Heart left ventricle (tissue), 13 donors: ENCODE measurements around the gene KIRREL3.

Experiments used
- POLR2A ChIP-seq, 2 donors: fragments of 450-650 bp; IDR thresholded peaks; one replicate each; pipeline ENCODE4 v1.6.1; 2017; ENCODE audit warnings: antibody characterized with exemption in 2 of 2, mild to moderate bottlenecking in 2 of 2, moderate library complexity in 2 of 2
- TF ChIP-seq, protein P1 (sequence below), 12 donors: fragments of 200-600 bp; sonication (generic) in 4 of 12; IDR thresholded peaks; one replicate each; pipeline versions ENCODE4 v1.5.0 to v1.8.0; 2018 to 2022; ENCODE audit warnings: antibody characterized with exemption in 12 of 12, mild to moderate bottlenecking in 5 of 12
- donor health status: ischemic (EF 13 %, LVEDD 7.1; RV severe dilation, severe dysfunction).
- donor health status: DM: no; HTN: yes; CAD: no.
- donor health status: DM: no; HTN: no; CAD: no.
- donor health status: ischemic (EF 25% LVEDD 6.9; RV normal size, moderate dysfunction).
- donor health status: ischemic (EF 25% LVEDD 5.7; RV mildly dilated, moderate dysfunction).
- donor health status: ischemic (EF 35%, LVEDD 5.7; RV mildly dilated, moderate dysfunction).
- donor health status: nonischemic (EF 11% LVEDD 7.7; RV severe dilation, severe dysfunction).
- donor health status: DM: yes; HTN: yes; CAD: no.
- donor health status: PGD.
- donor health status: ischemic (EF 29% LVEDD 5.4; RV normal size, mild dysfunction).
- donor health status: nonischemic (EF 23%, LVEDD 6.1; RV moderate dilation, normal function).

DNA sequence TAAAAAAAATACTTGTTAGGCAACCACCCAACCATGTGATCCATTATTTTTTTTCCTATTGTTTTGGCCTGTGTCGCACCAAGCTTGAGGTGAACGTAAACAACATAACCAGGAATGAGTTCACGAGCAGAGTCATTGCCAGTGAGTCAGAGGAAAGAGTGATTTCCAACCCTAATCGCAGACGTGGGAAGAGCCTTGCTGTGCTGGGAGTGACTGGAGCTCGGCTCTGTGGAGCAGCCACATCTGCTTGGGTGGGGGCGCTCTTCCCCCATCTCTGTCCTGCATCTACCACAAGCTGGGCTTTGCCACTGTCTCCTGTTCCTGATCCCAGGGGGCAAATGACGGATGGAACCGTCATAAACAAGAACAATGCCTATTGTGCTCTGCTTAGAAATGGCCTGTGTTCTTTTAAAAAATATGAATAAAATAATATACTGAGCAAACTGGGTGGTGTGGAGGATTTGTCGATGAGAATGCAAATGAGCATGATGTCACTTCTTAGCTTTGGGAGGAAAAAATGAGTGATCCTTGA is 210.0 kb downstream of the KIRREL3 start:
- TF ChIP-seq, protein P1, sequence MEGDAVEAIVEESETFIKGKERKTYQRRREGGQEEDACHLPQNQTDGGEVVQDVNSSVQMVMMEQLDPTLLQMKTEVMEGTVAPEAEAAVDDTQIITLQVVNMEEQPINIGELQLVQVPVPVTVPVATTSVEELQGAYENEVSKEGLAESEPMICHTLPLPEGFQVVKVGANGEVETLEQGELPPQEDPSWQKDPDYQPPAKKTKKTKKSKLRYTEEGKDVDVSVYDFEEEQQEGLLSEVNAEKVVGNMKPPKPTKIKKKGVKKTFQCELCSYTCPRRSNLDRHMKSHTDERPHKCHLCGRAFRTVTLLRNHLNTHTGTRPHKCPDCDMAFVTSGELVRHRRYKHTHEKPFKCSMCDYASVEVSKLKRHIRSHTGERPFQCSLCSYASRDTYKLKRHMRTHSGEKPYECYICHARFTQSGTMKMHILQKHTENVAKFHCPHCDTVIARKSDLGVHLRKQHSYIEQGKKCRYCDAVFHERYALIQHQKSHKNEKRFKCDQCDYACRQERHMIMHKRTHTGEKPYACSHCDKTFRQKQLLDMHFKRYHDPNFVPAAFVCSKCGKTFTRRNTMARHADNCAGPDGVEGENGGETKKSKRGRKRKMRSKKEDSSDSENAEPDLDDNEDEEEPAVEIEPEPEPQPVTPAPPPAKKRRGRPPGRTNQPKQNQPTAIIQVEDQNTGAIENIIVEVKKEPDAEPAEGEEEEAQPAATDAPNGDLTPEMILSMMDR (IDR thresholded peaks at IDR 0.05), result no peak
- TF ChIP-seq POLR2A (IDR thresholded peaks at IDR 0.05), result no peak
